Central memory CD4-positive, alpha-beta T cell (primary cell): ENCODE measurements around the gene PGPEP1.
"Not testable (repeated sequence)": the region's sequence is repeated elsewhere in the genome, so short reads cannot be mapped to it uniquely, and the experiment has no call there.

Experiments
- DNase-seq: peaks from one replicate; pipeline ENCODE4 v3.0.0; 2022

The PGPEP1 gene

GRCh38 chr19:18368504-18369222, 28.3 kb downstream of the PGPEP1 start:
- DNase-seq: no peak

DNA sequence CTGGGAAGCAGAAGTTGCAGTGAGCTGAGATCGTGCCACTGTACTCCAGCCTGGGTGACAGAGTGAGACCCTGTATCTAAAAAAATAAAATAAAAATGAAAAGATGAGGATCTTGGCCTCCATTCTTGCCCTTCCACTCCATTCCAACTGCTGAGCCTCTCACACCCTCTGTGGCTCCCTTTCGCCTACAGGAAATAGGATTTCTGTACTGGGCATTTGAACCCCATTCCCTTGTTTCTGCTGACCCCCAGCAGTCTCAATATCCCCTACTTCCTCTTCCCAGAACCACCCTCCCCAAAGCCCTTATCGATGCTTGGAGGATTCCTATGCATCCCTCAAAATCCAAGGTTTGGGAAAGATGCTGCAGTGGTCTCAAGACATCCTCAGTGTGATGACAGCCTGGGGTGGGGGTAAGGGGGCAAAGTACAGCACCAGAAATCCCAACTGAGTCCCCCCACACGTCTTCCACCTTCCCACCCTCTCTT, 33.1 kb downstream of the PGPEP1 start:
- DNase-seq: no peak

- no peak for DNase-seq
Observed at GRCh38 chr19:18373892-18374629, 33.7 kb downstream of the PGPEP1 start.

- no peak for DNase-seq
Observed at GRCh38 chr19:18377026-18377425, 36.6 kb downstream of the PGPEP1 start.

- DNase-seq: no peak
Observed at GRCh38 chr19:18379803-18380747, 39.7 kb downstream of the PGPEP1 start.

- no peak for DNase-seq
Observed at GRCh38 chr19:18380843-18381242, 40.4 kb downstream of the PGPEP1 start.

DNA sequence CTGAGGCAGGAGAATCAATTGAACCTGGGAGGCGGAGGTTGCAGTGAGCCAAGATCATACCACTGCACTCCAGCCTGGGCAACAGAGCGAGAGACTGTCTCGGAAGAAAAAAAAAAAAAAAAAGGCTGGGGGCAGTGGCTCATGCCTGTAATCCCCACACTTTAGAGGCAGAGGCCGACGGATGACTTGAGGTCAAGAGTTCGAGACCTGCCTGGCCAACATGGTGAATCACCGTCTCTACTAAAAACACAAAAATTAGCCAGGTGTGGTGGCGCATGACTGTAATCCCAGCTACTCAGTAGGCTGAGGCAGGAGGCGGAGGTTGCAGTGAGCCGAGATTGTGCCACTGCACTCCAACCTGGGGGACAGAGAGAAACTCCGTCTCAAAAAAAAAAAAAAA, 43.2 kb downstream of the PGPEP1 start:
- not testable (repeated sequence) for DNase-seq

GRCh38 chr19:18384775-18385174, 44.4 kb downstream of the PGPEP1 start:
- no peak for DNase-seq

DNA sequence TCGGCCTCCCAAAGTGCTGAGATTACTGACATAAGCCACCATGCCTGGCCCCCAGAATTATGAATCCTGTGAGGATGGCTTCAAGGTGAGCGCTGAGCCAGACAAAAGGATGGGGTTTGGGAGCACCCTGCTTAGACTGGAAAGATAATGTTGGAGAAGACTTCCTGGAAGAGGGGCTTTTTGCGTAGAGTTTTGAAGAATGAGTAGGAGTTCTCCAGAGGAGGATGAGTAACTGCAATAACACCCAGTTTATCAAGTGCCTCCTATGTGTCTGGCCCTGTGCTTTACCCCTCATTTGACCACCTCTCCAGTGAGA, 44.9 kb downstream of the PGPEP1 start:
- no peak for DNase-seq

DNA sequence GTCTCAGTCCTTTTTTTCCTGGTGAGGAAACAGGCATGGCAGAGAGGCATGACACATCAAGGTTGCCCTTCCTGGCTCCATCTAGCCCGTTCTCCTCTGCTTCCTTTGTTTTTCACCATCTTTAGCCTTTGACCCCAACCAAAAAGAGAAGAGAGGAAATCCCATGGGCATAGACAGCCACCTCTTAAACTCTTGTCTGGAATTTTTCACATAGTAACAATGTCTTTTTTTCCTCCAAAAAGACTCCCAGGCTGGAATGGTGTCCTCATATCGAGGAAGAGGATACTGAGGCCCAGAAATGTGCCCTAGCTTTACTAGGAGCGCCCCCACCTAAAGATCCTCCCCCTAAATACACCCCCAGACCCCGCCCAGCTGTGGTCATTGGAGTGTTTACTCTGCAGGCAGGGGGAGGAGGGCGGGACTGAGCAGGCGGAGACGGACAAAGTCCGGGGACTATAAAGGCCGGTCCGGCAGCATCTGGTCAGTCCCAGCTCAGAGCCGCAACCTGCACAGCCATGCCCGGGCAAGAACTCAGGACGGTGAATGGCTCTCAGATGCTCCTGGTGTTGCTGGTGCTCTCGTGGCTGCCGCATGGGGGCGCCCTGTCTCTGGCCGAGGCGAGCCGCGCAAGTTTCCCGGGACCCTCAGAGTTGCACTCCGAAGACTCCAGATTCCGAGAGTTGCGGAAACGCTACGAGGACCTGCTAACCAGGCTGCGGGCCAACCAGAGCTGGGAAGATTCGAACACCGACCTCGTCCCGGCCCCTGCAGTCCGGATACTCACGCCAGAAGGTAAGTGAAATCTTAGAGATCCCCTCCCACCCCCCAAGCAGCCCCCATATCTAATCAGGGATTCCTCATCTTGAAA, 45.5 kb downstream of the PGPEP1 start, which contains the start of gene GDF15:
TSS of gene GDF15 (plus strand) at position 484 of the 868 bp plus-strand sequence. CDS start at position 516, 32 bp downstream.
- DNase-seq: no peak

- no peak for DNase-seq
Observed at GRCh38 chr19:18386543-18387271, 46.3 kb downstream of the PGPEP1 start.

GRCh38 chr19:18388100-18388959, 47.9 kb downstream of the PGPEP1 start:
- DNase-seq: peak; percentile 55

DNA sequence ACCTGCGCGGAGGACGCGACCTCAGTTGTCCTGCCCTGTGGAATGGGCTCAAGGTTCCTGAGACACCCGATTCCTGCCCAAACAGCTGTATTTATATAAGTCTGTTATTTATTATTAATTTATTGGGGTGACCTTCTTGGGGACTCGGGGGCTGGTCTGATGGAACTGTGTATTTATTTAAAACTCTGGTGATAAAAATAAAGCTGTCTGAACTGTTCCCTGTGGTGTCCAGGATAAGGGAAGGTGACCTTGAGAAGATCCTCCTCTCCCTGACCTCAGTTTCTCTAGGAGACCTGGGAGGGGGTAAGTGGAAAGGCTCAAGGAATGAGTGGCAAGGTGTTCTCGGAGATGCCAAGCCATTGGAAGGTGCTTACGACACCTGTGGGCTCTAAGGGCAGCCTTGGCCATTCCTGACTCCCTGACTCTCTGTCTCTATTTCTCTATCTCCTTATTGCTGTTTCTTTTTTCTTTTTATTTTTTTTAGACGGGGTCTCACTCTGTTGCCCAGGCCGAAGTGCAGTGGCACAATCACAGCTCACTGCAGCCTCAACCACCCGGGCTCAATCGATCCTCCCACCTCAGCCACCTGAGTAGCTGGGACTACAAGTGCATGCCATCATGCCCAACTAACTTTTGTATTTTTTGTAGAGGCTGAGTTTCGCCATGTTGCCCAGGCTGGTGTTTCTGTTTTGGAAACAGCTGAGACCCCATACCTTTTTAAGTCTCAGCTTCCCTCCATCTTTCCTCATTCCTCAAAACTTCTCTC, 48.7 kb downstream of the PGPEP1 start:
- DNase-seq: no peak

DNA sequence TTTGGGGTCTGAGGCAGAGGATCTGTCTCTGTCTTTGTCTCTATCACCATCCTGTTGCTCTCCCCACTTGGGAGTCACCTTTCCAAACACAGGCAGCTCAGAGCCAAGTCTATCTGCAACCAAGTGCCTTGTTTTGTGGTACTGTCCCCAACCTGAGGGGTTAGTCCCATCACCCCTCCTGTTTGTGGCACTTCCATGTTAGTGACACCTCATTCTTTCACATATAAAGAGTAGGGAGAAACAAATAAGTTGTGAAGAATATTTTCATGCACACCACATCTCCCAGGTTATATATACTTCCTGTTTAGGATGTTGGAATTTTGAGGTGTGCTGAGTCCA, 49.3 kb downstream of the PGPEP1 start:
- DNase-seq: no peak

- no peak for DNase-seq
Observed at GRCh38 chr19:18390065-18390907, 49.9 kb downstream of the PGPEP1 start.

DNA sequence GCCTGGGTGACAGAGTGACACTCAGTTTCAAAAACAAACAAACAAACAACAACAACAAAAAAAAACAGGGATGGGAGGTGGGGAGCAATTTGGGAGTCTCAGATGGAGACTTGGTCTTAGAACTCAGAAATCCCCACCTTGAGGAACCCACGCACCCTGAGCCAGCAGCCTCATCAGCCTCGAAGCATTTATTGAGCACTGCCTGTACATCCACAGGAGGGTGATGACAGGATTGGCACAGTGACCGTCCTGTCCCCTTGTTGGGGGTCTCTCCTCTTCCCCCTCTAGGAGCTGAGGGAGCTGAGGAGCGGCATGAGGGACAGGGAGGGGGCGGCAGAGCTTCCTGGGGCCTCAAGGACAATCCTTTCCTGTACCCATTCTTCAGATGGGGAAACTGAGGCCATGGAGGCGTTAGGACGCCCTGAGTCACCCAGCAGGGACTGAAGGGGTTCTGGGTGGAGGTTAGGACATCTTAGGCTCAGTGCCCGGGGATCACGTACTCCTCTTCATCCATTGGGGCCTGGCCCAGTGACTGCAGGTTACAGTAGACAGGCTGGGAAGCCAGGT, 51.2 kb downstream of the PGPEP1 start:
- no peak for DNase-seq

- DNase-seq: no peak
Observed at GRCh38 chr19:18392417-18392816, 52.0 kb downstream of the PGPEP1 start.

- DNase-seq: no peak
Observed at GRCh38 chr19:18392926-18393325, 52.5 kb downstream of the PGPEP1 start.
